Activated CD8-positive, alpha-beta memory T cell treated with anti-CD3 and anti-CD28 coated beads, Interleukin-2, amount 50 U/mL, for 1 hour (primary cell): ENCODE measurements around the gene TBC1D26.
"Not testable (repeated sequence)": the region's sequence is repeated elsewhere in the genome, so short reads cannot be mapped to it uniquely, and the experiment has no call there.

Source experiments
- DNase-seq: peaks from one replicate; pipeline ENCODE4 v3.0.0-alpha.2; 2020; ENCODE audit errors: extremely low read depth

TBC1D26 gene

GRCh38 chr17:15731900-15732299 lies at the start of gene TBC1D26:
TSS of gene TBC1D26 (plus strand) at chr17:15732283. CDS start at chr17:15735349, 3,066 bp downstream.
- not testable (repeated sequence) for DNase-seq

GRCh38 chr17:15683135-15683534 lies 48.9 kb upstream of the TBC1D26 start:
- not testable (repeated sequence) for DNase-seq

- peak; percentile 19 for DNase-seq
Observed at GRCh38 chr17:15683824-15684478, 48.1 kb upstream of the TBC1D26 start, which contains the start of gene TRIM16. TSS of gene TRIM16 (minus strand) at chr17:15684311. CDS start at chr17:15651609, 32,702 bp downstream.

- DNase-seq, result not testable (repeated sequence)
Observed at GRCh38 chr17:15687494-15687893, 44.6 kb upstream of the TBC1D26 start.

GRCh38 chr17:15698967-15699366 lies 33.1 kb upstream of the TBC1D26 start:
- not testable (repeated sequence) for DNase-seq

- DNase-seq, result peak; percentile 85
Observed at GRCh38 chr17:15699413-15699924, 32.6 kb upstream of the TBC1D26 start, which contains the start of gene ZNF286A. TSS of gene ZNF286A (plus strand) at chr17:15699752. CDS start at chr17:15700330, 578 bp downstream.

GRCh38 chr17:15699937-15700336 lies 32.1 kb upstream of the TBC1D26 start:
- not testable (repeated sequence) for DNase-seq

GRCh38 chr17:15704239-15704638 lies 27.8 kb upstream of the TBC1D26 start:
- DNase-seq, result not testable (repeated sequence)

- DNase-seq, result not testable (repeated sequence)
Observed at GRCh38 chr17:15704813-15705212, 27.3 kb upstream of the TBC1D26 start.

GRCh38 chr17:15708879-15709278 lies 23.2 kb upstream of the TBC1D26 start:
- DNase-seq, result not testable (repeated sequence)

- not testable (repeated sequence) for DNase-seq
Observed at GRCh38 chr17:15716601-15717563, 15.2 kb upstream of the TBC1D26 start.

- not testable (repeated sequence) for DNase-seq
Observed at GRCh38 chr17:15730535-15730934, 1.5 kb upstream of the TBC1D26 start.

GRCh38 chr17:15733174-15733789 lies 1.2 kb downstream of the TBC1D26 start:
- DNase-seq, result not testable (repeated sequence)

GRCh38 chr17:15736578-15736977 lies 4.5 kb downstream of the TBC1D26 start:
- DNase-seq, result not testable (repeated sequence)

GRCh38 chr17:15738066-15738465 lies 6.0 kb downstream of the TBC1D26 start:
- DNase-seq, result no peak

- not testable (repeated sequence) for DNase-seq
Observed at GRCh38 chr17:15739259-15739658, 7.2 kb downstream of the TBC1D26 start.

- not testable (repeated sequence) for DNase-seq
Observed at GRCh38 chr17:15740041-15740440, 8.0 kb downstream of the TBC1D26 start.

- DNase-seq, result no peak
Observed at GRCh38 chr17:15740570-15741120, 8.6 kb downstream of the TBC1D26 start.

GRCh38 chr17:15741624-15742023 lies 9.5 kb downstream of the TBC1D26 start:
- DNase-seq, result no peak

- DNase-seq, result no peak
Observed at GRCh38 chr17:15742051-15742795, 10.1 kb downstream of the TBC1D26 start.

GRCh38 chr17:15742921-15743320 lies 10.8 kb downstream of the TBC1D26 start:
- DNase-seq, result no peak
